HepG2 (cell line): Measurements from ENCODE around the gene ATF6. TPM values are rescaled to one million over a fixed set of nuclear protein-coding genes. Genes with fewer than 3 reads are reported as not detected.

Experiments
- ATAC-seq: fragments of 200-7000 bp; cut with Tn5 transposase; 3 replicates; pipeline ENCODE4 v1.9.1; 2020; ENCODE audit warnings: mild to moderate bottlenecking, moderate library complexity
- BruUV-seq: library from RNA; stranded (reverse); fragments of 400-500 nt; replicated peaks from 2 replicates; lab custom pipeline; 2021; lab: Mats Ljungman, UMichigan
- CTCF ChIA-PET: fragments of 300-600 bp; formaldehyde crosslinking; extraction: SDS; loops from one replicate; lab custom pipeline; 2021; ENCODE audit warnings: low total read pairs, inconsistent platforms, low intra/inter-chr PET ratio; lab: Yijun Ruan, JAX
- POLR2A ChIA-PET: fragments of 350-600 bp; sonication (Branson Sonifier 250); formaldehyde crosslinking; loops from one replicate; lab custom pipeline; 2020; ENCODE audit warnings: antibody characterized with exemption, inconsistent platforms; lab: Yijun Ruan, JAX
- DNase-seq: peaks from one replicate; pipeline ENCODE4 v3.0.0-alpha.2; 2015; ENCODE audit warnings: low spot score
- FAIRE-seq: peaks from 3 replicates; lab custom pipeline; 2011; peaks lifted over from hg19 to GRCh38; lab: Jason Lieb, UNC
- H2AFZ ChIP-seq: one replicate; pipeline ENCODE4 v1.6.1; 2011; ENCODE audit warnings: low read length, inconsistent platforms
- H3K27ac ChIP-seq: fragments of 300-600 bp; 3 replicates; pipeline ENCODE4 v1.8.0; 2011; ENCODE audit warnings: mixed run types, mild to moderate bottlenecking, mixed read lengths, low read length, inconsistent platforms; ENCODE audit not compliant: insufficient read depth; ENCODE audit errors: extremely low read length
- H3K27me3 ChIP-seq, 2 experiments: fragments of 200-600 bp in 1 of 2; 2 replicates in 1 of 2; 3 replicates in 1 of 2; pipeline versions ENCODE4 v1.6.0 to v1.8.0; 2011; ENCODE audit warnings: low read length in 2 of 2, mild to moderate bottlenecking in 2 of 2, moderate library complexity in 2 of 2, inconsistent platforms in 1 of 2; ENCODE audit not compliant: insufficient read depth in 2 of 2, control insufficient read depth in 1 of 2
- H3K36me3 ChIP-seq, 2 experiments: fragments of 200-600 bp in 1 of 2; replicated peaks in 1 of 2; 2 replicates in 1 of 2; 3 replicates in 1 of 2; pipeline versions ENCODE4 v1.5.1 to v1.8.0; 2011; ENCODE audit warnings: low read length in 2 of 2, inconsistent platforms in 1 of 2; ENCODE audit not compliant: insufficient read depth in 2 of 2, control insufficient read depth in 1 of 2
- H3K4me1 ChIP-seq: 2 replicates; pipeline ENCODE4 v1.5.1; 2012; ENCODE audit warnings: low read length, inconsistent platforms; ENCODE audit not compliant: insufficient read depth
- H3K4me2 ChIP-seq: 2 replicates; pipeline ENCODE4 v1.6.0; 2011; ENCODE audit warnings: low read depth, low read length, inconsistent platforms
- H3K4me3 ChIP-seq, 3 experiments: fragments of 200-600 bp in 1 of 3; sonication (generic), shearing (Covaris generic) in 1 of 3; replicated peaks in 1 of 3; 2 replicates each; pipeline ENCODE4 v1.5.1; 2011 to 2016; ENCODE audit warnings: low read length in 3 of 3, inconsistent platforms in 2 of 3, low read depth in 2 of 3, mild to moderate bottlenecking in 2 of 3, control low read depth in 1 of 3, mixed read lengths in 1 of 3; ENCODE audit not compliant: insufficient read depth in 1 of 3
- H3K79me2 ChIP-seq: one replicate; pipeline ENCODE4 v1.6.1; 2011; ENCODE audit warnings: low read length, inconsistent platforms; ENCODE audit not compliant: insufficient read depth
- H3K9ac ChIP-seq: 2 replicates; pipeline ENCODE4 v1.6.0; 2011; ENCODE audit warnings: mild to moderate bottlenecking, low read depth, low read length, inconsistent platforms; ENCODE audit not compliant: insufficient read depth
- H3K9me3 ChIP-seq: 2 replicates; pipeline ENCODE4 v1.5.1; 2012; ENCODE audit warnings: mild to moderate bottlenecking, low read length
- H4K20me1 ChIP-seq: 2 replicates; pipeline ENCODE4 v1.6.0; 2011; ENCODE audit warnings: inconsistent platforms, mild to moderate bottlenecking, low read length, moderate library complexity; ENCODE audit not compliant: insufficient read depth
- AHR ChIP-seq: IDR thresholded peaks from 2 replicates; pipeline ENCODE4 v1.6.1; 2018; ENCODE audit warnings: missing genetic modification reagents, missing compliant biosample characterization
- ATRX ChIP-seq: sonication (generic); formaldehyde crosslinking; IDR thresholded peaks from 2 replicates; pipeline ENCODE4 v1.4.0; 2020; ENCODE audit warnings: missing genetic modification reagents, borderline replicate concordance
- GATA4 ChIP-seq: sonication (generic); IDR thresholded peaks from 2 replicates; pipeline ENCODE4 v1.6.1; 2016; ENCODE audit warnings: antibody characterized with exemption, low read depth, borderline replicate concordance
- PPARG ChIP-seq: conservative IDR thresholded peaks from 2 replicates; pipeline ENCODE4 v1.6.1; 2016; ENCODE audit warnings: missing biosample characterization, missing genetic modification reagents
- RBFOX2 ChIP-seq: fragments of 200-400 bp; formaldehyde crosslinking; IDR thresholded peaks from 2 replicates; pipeline ENCODE4 v1.6.1; 2017; ENCODE audit warnings: low read depth, mild to moderate bottlenecking, low read length
- RELA ChIP-seq: sonication (generic); formaldehyde crosslinking; IDR thresholded peaks from 2 replicates; pipeline ENCODE4 v1.4.0; 2020; ENCODE audit warnings: missing genetic modification reagents
- SRF ChIP-seq: IDR thresholded peaks from 2 replicates; pipeline ENCODE4 v1.6.1; 2011; ENCODE audit warnings: mild to moderate bottlenecking, low read depth, low read length, moderate library complexity
- ZMYM2 ChIP-seq: sonication (generic); formaldehyde crosslinking; IDR thresholded peaks from 2 replicates; pipeline ENCODE4 v1.8.0; 2022; ENCODE audit warnings: mild to moderate bottlenecking, missing genetic modification reagents
- ZNF17 ChIP-seq: sonication (generic); formaldehyde crosslinking; IDR thresholded peaks from 2 replicates; pipeline ENCODE4 v1.5.0; 2020; ENCODE audit warnings: mild to moderate bottlenecking, missing genetic modification reagents
- ZNF234 ChIP-seq: sonication (generic); formaldehyde crosslinking; conservative IDR thresholded peaks from 2 replicates; pipeline ENCODE4 v1.5.1; 2020; ENCODE audit warnings: mild to moderate bottlenecking, missing genetic modification reagents
- ZNF484 ChIP-seq: sonication (generic); formaldehyde crosslinking; IDR thresholded peaks from 2 replicates; pipeline ENCODE4 v1.5.1; 2020; ENCODE audit warnings: mild to moderate bottlenecking, low read depth, missing genetic modification reagents, borderline replicate concordance
- ZNF749 ChIP-seq: sonication (generic); formaldehyde crosslinking; IDR thresholded peaks from 2 replicates; pipeline ENCODE4 v1.8.0; 2022; ENCODE audit warnings: mild to moderate bottlenecking, missing genetic modification reagents, moderate library complexity, borderline replicate concordance
- WGBS: methylation state at CpG from one replicate; pipeline ENCODE4 v1.1.6; 2017; ENCODE audit warnings: low lambda C conversion rate; 5-methylcytosine and 5-hydroxymethylcytosine counted together
- in situ Hi-C: cut with HindIII; loops from 2 replicates; pipeline ENCODE4 v1.10.0; 2017; ENCODE audit warnings: low pct_unique_long_range_greater_than_20kb; ENCODE audit not compliant: extremely low pct_ligation_motif_present
- intact Hi-C: fragments of 100-400 bp; cut with micrococcal nuclease; formaldehyde crosslinking; loops from one replicate; pipeline ENCODE4 v1.10.0; 2022; ENCODE audit not compliant: unreplicated experiment
- polyA plus RNA-seq, 8 experiments: library from polyadenylated mRNA; depleted of rRNA in 3 of 8; stranded (reverse) in 7 of 8; unstranded in 1 of 8; fragments of >200 nt; fragmentation: Illumina TruSeq in 4 of 8; extraction: Trizol in 4 of 8; gene quantifications; 2 replicates each; pipeline versions ENCODE4 v1.2.1 to v1.2.3, GENCODE V29; 2011 to 2016; ENCODE audit warnings: low read depth in 4 of 8, missing spikeins in 1 of 8, mixed read lengths in 1 of 8; ENCODE audit not compliant: insufficient read depth in 1 of 8
- total RNA-seq, 5 experiments: library from RNA; depleted of rRNA; stranded (reverse); fragments of >200 nt; fragmentation: Illumina TruSeq; extraction: Trizol; gene quantifications; 2 replicates each; pipeline ENCODE4 v1.2.3, GENCODE V29; 2016; ENCODE audit warnings: low read depth in 1 of 5
- TF ChIP-seq, protein P1 (sequence below): sonication (generic); formaldehyde crosslinking; IDR thresholded peaks from 2 replicates; pipeline ENCODE4 v1.4.0; 2020; ENCODE audit warnings: missing genetic modification reagents
- TF ChIP-seq, protein P2 (sequence below): sonication (generic); formaldehyde crosslinking; IDR thresholded peaks from 2 replicates; pipeline ENCODE4 v1.8.1; 2023; ENCODE audit warnings: mild to moderate bottlenecking, missing genetic modification reagents
- TF ChIP-seq, protein P3 (sequence below): sonication (generic); formaldehyde crosslinking; IDR thresholded peaks from 2 replicates; pipeline ENCODE4 v1.5.1; 2020; ENCODE audit warnings: missing genetic modification reagents, mild to moderate bottlenecking, borderline replicate concordance

Gene ATF6
- total and polyA plus RNA-seq, 2 of the 13 experiments (the other 11 are each of a cell fraction or from before 2014, with no cell fraction given), result 13.2 to 14.5 TPM

DNA sequence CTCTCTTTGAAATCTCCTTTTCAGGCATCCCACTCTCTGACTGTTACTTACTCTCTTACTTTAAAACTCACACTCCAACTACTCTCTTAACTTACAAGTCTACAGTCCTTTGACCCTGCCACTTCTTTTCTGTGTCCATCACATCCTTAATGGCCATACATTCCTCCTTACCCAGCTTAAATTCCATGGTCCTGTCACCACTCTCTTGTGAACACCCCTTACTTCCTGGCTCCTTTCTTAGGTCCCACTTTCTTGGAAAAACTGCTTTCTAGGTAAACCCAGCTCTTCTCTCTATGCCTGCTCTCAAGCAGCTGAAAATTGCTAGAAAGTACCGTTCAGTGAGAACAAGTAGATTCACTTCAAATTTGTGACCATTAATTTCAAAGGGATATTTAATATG is 148.5 kb downstream of the ATF6 start:
- TF ChIP-seq PPARG (CRISPR knock-in tag) (no peak), GATA4 (no peak), ATRX (no peak), ZNF17 (CRISPR knock-in tag) (no peak), ZNF234 (CRISPR knock-in tag) (no peak), ZNF484 (CRISPR knock-in tag) (no peak), ZNF749 (CRISPR knock-in tag) (no peak), RBFOX2 (no peak), RELA (CRISPR knock-in tag) (no peak), AHR (CRISPR knock-in tag) (no peak), ZMYM2 (CRISPR knock-in tag) (no peak), SRF (no peak)
- TF ChIP-seq, protein P1, sequence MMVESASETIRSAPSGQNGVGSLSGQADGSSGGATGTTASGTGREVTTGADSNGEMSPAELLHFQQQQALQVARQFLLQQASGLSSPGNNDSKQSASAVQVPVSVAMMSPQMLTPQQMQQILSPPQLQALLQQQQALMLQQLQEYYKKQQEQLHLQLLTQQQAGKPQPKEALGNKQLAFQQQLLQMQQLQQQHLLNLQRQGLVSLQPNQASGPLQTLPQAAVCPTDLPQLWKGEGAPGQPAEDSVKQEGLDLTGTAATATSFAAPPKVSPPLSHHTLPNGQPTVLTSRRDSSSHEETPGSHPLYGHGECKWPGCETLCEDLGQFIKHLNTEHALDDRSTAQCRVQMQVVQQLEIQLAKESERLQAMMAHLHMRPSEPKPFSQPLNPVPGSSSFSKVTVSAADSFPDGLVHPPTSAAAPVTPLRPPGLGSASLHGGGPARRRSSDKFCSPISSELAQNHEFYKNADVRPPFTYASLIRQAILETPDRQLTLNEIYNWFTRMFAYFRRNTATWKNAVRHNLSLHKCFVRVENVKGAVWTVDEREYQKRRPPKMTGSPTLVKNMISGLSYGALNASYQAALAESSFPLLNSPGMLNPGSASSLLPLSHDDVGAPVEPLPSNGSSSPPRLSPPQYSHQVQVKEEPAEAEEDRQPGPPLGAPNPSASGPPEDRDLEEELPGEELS (CRISPR knock-in tag), result no peak
- TF ChIP-seq, protein P2, sequence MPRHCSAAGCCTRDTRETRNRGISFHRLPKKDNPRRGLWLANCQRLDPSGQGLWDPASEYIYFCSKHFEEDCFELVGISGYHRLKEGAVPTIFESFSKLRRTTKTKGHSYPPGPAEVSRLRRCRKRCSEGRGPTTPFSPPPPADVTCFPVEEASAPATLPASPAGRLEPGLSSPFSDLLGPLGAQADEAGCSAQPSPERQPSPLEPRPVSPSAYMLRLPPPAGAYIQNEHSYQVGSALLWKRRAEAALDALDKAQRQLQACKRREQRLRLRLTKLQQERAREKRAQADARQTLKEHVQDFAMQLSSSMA (CRISPR knock-in tag), result no peak
- TF ChIP-seq, protein P3, sequence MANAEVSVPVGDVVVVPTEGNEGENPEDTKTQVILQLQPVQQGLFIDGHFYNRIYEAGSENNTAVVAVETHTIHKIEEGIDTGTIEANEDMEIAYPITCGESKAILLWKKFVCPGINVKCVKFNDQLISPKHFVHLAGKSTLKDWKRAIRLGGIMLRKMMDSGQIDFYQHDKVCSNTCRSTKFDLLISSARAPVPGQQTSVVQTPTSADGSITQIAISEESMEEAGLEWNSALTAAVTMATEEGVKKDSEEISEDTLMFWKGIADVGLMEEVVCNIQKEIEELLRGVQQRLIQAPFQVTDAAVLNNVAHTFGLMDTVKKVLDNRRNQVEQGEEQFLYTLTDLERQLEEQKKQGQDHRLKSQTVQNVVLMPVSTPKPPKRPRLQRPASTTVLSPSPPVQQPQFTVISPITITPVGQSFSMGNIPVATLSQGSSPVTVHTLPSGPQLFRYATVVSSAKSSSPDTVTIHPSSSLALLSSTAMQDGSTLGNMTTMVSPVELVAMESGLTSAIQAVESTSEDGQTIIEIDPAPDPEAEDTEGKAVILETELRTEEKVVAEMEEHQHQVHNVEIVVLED (CRISPR knock-in tag), result no peak
- TF ChIP-seq, all 625 proteins: peak for 0
- Histone ChIP-seq H2AFZ (no peak overlapping the region), H3K27me3 (no peaks in the 10 kb centered on the region), H3K4me2 (no peak overlapping the region), H3K36me3 (peaks cover 2 to 7% of the 10 kb centered on the region in 2 experiments; a peak in 1 of 5 replicates), H3K4me1 (peaks cover 27% of the 10 kb centered on the region), H3K79me2 (no peaks in the 10 kb centered on the region), H4K20me1 (no peaks in the 10 kb centered on the region), H3K27ac (no peak overlapping the region), H3K9me3 (no peaks in the 10 kb centered on the region), H3K9ac (no peak overlapping the region), H3K4me3 (no peak overlapping the region)
- intact Hi-C loops, result loop anchor here (5.0 kb wide), 1 partner anchor 47 kb away; no protein-coding TSS in a partner anchor
- 97% methylated on average over 1 of the region's 1 CpG for WGBS
- no peak for ATAC-seq
- ChIA-PET POLR2A (no interaction called here), CTCF (no interaction called here)
- BruUV-seq, result no TSS peak
- no peak for FAIRE-seq
- DNase-seq, result no peak
- in situ Hi-C loops, result no loop called here
